NCI-H510A treated with DMSO at 0.1 percent for 48 hours (cell line): ENCODE results near the gene CCL20.

Experiments
- DNase-seq: peaks from one replicate; lab custom pipeline; 2025; lab: John Stamatoyannopoulos, UW

Gene CCL20

DNA sequence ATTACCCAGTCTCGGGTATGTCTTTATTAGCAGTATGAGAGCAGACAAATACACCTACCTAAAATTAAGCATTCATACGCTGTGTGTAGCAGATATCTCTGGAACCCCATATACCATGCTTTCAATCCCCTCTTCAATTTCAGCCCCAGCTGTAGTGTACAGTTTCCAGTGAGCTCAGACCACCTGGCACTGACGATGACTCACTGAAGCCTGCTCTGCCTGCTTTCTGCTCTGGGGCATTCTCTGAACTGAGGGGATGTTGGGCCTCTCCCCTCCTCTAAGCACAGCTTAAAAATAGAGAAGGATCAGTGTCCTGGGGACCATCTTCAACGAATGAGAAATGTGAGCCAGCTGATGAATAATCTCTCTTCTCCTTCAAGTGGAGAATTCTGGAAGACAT, 8.7 kb upstream of the CCL20 start:
- DNase-seq, result no peak

DNA sequence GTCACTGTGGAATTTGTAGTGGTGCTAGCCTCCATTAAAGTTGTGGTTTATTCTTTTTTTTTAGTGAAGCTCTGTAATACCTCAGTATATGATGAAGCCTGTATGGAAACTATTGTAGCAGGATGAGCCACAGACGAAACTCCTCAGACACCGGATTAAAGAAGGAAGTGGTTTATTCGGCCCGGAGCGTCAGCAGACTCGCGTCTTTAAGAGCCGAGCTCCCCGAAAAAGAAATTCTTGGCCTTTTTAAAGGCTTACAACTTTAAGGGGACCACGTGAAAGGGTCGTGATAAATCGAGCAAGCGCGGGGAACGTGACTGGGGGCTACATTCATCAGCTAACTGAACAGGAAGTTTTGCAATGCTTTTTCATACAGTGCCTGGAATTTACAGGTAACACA, 8.1 kb upstream of the CCL20 start:
- DNase-seq, result no peak

DNA sequence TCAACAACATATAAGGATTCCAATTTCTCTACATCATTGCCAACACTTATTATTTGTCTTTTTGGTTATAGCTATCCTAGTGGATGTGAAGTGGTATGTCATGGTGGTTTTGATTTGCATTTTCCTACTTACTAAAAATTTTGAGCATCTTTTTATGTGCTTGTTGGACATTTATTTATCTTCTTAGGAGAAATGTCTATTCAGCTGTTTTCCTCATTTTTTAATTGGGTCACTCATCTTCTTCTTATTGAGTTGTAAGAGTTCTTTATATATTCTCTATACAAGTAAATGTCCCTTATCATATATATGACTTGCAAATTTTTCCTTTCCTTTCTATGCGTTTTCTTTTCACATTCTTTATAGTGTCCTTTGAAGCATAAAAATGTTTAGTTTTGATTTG, 4.7 kb upstream of the CCL20 start:
- no peak for DNase-seq

DNA sequence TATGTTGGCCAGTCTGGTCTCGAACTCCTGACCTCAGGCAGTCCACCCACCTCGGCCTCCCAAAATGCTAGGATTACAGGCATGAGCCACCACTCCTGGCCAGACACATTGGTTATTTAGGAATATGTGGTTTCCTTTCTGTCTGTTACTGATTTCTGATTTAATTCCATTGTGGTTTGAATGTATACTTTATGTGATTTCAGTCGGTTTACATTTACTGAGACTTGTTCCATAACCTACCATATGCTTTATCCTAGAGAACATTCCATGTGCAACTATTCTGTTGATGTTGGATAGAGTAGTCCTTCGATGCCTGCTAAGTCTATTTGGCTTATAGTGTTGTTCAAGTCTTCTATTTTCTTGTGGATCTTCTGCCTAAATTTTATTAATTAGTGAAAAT, 1.6 kb upstream of the CCL20 start:
- no peak for DNase-seq

DNA sequence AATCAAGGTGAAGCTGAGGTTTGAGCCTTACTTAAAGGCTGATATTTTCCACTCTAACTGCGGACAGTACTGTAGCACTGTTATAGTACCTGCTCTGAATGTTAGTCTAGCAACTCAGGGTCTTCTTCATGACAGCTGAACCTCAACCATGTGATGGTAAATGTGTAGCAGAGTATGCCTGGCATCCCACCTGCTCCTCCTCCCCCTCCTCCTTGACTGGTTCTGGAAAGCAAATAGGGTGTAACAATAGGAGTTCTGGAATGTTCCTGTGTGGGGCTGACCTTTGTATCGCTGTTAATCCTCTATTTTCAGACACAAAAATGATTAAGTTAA, 447 bp upstream of the CCL20 start:
- DNase-seq, result no peak

DNA sequence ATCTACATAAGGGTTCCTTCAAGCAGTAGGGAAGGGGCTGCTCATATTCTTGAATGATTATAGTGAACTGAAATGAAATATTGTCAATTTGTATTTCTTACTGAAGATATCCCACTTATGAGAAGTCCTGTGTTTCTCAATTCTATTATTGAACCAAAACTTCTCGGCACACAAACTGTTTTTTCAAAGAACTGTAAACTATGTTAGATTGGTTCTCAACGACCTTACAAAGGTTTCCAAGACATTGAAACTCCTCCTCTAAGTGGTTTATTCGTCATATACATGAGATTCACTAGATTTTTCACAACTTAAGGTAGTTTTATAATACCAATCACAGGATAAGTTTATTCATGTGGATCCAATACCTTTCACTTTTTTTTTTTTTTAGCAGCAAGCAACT, 1.4 kb downstream of the CCL20 start:
- no peak for DNase-seq

DNA sequence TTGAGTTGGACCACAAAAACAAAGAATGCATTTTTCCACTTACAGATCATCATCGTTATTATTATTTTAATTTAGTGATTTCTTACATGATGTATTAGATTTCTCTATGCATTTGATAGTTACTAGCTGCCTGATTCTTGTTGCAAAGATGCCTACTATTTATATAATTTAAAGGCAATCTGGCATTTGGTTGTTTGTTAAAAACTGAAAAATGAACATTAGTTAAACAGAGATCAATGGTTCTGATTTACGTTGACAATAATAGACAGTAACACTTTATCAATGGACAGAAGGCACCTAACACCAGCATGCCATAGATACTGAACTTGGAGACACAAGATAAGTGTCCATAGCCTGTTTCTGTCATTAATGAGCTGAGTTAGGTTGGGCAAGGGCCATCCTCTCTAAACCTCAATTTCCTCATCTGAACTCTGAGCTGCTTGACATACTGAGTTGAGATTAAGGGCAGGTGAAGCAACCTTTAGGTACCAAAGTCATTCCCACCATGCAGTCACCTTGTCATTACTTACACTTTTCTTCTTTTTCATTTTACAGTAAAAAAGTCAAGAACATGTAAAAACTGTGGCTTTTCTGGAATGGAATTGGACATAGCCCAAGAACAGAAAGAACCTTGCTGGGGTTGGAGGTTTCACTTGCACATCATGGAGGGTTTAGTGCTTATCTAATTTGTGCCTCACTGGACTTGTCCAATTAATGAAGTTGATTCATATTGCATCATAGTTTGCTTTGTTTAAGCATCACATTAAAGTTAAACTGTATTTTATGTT, 3.1 kb downstream of the CCL20 start:
- DNase-seq, result no peak

DNA sequence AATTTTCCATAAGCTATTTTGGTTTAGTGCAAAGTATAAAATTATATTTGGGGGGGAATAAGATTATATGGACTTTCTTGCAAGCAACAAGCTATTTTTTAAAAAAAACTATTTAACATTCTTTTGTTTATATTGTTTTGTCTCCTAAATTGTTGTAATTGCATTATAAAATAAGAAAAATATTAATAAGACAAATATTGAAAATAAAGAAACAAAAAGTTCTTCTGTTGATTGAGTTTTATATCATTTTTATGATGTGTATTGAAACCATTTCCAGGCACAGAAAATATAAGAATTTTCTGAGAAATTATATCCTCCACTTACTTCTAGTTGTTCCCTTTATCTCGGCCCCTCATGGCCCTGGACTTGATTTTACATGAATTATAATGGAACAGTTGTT, 3.7 kb downstream of the CCL20 start:
- DNase-seq, result no peak

DNA sequence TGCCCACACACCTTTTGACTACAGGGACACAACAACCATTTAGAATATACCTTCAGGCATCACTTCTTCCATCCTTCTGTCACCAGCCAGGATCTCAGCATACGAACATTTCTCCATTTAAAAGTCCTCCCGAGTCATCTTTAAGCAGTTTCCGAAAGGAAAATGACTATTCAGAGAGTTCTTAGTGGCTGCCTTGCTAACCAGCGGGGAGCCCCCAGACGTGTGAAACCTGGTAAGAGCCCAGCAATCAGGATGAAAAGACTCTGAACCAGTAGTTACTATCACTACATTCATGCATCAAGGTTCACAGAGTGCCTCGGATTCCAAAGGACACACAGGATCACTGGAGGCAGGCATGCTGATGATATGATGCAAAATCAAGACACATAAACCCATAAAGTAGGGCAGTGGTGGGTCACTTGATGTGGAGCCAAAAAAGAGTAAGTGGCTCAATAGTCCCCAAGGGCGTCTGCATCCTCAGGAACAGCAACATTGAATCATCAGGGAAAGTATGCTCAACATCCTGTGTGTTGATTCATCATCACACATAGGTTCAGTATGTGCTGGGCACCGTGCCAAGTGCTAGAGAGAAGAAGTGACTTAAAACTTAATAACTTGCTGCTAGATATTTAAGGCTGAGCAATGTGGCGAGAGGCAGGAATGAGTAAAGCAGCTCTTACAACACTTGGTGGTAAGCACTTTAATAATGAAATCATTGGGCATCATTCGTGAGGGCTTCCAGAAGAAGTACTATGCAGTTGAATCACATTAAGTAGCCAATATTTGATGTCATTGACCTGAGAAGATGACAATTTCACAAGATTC, 4.4 kb downstream of the CCL20 start:
- peak; percentile 72 for DNase-seq

DNA sequence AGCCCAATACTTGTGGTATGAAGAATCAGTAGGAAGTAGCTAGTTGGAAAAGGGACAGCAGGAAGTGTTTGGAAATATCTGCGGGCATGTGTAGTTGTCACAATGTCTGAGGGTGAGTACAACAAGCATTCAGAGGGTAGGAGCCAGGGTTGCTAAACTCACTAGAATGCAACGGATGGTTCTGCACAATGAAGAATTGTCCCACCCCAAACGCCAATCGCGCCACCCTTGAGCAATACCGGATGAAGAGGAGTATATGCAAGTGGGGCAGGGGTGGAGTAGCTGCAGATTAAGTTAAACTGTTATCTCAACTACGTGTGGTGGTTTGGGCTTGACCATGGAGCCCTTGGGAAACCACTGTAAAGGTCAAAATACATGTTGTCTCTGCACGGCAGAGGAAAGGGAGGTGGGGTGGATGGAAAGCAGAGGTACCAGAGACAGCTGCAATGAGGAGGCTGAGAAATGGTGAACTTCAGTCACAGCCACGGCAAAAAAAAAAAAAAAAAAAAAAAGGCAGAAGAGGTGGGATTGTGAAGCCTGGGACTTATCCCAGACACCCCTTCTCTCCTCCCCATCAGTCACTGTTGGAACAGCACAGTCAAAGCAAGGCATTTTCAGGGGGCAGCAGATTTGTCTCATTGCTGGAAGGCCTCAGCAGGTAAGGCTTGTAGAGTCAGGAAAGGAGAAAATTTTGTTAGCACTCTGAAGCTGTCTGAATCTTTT, 5.2 kb downstream of the CCL20 start:
- DNase-seq, result no peak

DNA sequence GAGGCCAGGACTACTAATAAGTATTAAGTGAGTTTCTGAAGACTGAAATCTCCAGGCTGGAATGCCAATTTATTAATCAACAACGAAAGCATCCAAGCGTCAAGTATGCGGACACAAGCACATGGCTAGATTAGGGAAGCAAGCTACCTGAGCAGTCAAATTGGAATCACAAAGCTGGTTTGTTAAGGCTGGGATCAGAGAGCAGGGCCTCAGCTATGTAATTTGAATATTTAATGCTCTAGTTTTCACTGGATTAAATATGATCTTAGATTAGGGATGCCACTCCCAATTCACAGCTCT, 5.7 kb downstream of the CCL20 start:
- no peak for DNase-seq

DNA sequence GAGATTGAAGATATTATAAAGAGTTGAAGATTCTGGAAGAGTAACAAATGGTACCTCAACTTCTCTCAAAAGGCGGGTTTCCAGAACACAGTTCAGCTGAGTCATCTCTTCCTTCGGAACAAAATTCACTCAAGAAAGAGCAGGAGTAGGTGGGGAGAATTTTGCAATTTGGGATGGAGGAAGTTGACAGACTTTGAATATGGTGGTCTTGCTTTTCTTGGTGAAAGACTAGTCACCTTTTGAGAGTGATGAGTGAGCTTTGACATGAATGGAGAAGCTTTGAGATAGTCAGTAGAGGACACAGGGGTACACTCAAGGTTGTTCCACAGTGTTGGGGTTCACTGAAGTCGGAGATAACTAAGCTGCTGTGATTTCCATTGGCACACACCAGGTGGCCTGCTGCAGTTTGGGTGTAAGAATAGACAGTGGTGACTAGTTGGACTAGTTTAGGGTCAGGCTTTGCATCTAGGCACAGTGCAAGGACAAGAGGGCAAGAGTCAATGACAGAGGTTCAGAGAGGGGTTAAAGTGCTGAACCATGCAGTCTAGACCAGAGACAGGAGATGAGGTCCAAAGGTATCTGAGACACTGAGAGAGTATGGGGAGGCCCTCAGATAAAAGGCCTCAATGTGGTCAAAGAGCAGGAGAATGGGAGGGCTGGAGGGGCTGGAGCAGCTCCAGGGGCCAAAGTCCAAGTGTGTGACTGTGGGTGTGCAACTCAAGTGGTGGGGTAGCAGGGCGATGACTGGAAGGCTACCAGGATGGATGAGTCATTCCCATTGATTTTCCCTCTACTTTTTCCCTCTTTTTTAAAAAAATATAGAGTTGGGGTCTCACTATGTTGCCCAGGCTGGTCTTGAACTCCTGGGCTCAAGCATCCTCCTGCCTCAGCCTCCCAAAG, 7.7 kb downstream of the CCL20 start:
- no peak for DNase-seq

DNA sequence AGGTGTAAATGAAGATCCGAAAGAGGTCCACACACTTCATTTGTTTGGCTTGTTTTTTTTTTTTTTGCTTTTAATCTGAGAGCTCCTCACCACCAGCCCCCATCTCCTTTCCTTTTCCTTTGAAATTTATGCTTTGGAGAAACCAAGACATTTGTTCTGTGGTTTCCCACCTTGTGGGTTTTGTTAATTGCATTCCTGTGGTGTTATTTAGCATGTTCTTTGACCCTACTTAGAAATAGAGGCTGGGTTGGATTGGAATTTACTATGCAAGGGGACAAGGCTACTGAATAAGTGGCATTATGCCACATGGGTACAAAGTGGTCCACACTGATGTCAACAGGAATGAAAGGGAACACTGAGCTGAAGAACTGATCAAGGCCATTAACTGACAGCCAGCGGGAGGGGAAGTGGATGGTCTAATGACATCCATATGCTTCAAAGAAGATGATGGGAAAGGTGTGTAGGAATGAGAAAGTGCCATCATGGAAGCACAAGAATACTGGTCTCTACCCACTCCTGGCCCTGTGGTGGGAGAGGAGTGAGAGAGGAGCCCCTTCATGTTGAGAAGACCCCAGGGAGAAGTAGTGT, 8.9 kb downstream of the CCL20 start:
- DNase-seq, result no peak

DNA sequence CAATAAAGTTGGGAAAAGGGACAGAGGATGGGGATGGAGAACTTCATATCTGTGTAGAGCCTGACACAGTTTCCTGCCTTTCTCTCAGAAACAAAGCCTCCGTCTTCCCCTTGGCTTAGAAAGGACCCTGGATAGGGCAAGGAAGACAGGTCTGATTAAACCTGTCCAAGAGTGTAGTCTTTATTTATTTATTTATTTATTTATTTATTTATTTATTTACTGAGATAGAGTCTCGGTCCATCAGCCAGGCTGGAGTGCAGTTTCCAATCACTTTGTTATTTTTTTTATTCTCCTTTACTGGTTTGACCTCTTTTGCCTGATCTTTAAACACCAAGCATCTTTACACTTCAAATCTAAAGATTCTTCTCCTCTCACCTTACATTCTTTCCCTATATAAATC, 10.3 kb downstream of the CCL20 start:
- no peak for DNase-seq

DNA sequence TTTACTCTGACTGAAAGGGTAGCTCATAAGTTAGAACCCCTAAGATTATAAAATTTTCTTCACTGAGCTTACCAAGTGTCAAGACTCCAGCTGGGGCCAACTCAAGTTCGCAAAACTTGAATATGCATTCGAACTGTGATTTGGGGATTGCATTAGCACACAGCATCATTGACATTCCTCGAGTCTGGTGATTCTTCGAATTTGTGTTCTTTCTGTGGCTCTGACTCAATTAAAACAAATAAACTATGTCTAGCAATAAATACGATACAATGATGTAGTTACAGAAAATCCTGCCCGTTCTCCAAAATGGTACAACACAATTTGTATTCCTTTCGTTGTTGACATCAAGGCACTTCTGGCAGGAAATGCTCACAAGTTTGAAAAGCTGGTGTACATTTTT, 11.1 kb downstream of the CCL20 start:
- DNase-seq, result no peak

DNA sequence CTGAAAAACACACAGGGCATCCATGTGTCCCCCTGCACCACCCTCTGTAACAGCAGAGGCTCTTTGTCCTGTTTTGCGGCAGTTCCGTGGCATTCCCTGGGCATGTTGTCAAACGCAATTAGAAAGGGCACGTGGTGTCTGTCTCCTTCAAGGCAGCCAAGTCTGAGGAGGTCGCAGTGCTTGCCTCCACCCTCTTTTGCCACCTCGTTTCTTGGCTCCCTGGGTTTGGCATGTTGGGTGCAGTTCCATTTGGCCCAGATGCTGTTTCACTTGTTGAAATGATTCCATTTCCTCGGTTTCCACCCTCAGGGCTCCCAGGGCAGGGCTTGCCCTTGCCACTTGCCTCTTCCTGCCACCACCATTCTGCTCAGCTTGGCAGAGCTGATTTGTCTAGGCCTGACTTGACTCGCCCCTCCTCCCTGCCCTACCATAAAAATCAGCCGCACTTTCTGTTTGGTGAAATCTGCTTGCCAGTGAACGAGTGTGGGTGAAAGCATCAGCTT, 12.4 kb downstream of the CCL20 start:
- no peak for DNase-seq

DNA sequence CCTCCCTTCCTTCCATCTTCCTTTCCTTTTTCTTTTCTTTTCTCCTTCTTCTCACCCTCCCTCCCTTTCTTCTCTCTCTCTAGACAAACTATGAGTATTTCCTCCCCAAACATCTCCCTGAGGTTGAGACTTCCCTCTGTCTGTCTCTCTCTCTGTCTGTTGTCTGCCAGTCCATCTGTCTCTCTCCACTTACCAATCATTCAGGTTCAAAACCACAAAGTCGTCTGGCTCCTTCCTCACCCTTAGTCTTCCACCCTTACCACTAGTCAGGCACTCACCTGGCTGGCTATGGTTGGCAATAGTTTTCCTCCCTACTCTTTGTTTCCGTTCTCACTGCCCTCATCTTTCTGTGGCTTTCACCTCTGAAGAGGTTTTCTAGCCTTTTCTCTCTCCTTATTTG, 12.9 kb downstream of the CCL20 start:
- DNase-seq, result no peak

DNA sequence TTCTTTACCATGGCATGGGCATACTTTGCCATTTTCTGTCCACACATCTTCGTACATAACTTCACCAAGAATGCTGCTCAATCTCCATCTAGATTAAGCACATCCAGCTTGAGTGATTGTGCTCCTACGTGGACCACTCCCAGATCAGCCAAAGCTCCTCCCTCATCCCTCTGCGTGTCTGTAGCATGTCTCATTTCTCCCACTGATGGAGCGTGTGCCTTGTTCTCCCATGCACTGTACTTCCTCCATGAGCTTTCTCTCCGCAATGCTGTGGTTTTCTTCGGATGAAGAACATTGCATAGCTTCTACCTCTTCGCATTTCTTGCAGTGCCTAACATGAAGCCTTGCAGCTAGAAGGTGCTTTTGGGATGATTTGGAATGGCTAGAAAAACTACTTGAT, 13.5 kb downstream of the CCL20 start:
- DNase-seq, result no peak

DNA sequence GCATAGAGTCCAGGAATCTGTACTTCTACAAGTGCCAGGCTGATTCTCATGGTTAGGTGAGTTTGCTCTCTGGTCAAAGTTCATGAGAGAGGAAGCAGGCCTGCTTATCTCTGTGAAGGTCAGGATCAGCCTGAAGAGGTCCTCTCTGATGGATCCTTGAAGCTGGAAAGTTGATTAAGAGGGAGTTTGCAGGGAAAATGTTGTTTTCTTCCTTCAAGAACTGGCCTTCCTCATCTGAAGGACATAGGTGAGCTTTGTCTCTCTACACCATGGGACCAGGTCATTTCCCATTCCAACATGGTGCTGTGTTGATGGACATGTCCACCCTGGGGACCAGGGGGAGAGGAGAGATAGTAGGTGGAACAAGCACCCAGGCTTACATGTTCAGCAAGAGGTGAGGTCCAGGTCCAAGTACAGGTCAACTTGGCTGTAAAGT, 14.9 kb downstream of the CCL20 start:
- no peak for DNase-seq

DNA sequence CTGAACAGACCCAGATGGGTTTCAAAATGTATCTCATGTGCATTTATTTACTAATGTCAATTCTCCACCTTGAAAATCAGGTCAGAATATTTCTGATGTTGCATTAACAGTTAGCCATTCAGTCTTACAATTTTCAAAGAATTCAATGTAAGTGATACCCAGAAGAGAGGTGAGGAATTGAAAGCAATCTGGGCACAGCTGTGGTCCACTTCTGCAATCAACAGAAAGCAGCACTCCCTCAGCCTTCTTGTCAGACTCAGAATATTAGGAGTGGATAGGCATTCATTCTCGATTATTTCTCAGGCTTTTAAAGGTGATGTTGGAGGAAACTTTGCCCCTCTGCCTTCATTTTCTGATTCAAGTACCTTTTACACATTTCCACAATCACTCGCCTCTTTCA, 15.7 kb downstream of the CCL20 start:
- DNase-seq, result no peak

DNA sequence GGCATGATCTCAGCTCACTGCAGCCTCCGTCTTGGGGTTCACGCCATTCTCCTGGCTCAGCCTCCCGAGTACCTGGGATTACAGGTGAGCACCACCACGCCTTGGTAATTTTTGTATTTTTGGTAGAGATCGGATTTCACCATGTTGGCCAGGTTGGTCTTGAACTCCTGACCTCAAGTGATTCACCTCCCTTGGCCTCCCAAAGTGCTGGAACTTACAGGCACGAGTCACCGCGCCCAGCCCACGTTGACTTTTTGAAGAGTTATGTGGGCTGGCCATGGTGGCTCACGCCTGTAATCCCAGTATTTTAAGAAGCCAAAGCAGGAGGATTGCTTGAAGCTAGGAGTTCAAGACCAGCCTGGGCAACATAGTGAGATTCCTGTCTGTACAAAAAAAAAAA, 20.8 kb downstream of the CCL20 start:
- DNase-seq, result no peak
